HG02870 (cell line): ENCODE results near the gene KCNH1.
"Not testable (repeated sequence)": the region's sequence is repeated elsewhere in the genome, so short reads cannot be mapped to it uniquely, and the experiment has no call there.

Experiments
- ATAC-seq: cut with Tn5 transposase; IDR thresholded peaks from one replicate; pipeline ENCODE4 v1.9.1; 2021; ENCODE audit warnings: mild to moderate bottlenecking, moderate library complexity; ENCODE audit not compliant: unreplicated experiment

Gene KCNH1

GRCh38 chr1:211099393-211099792, 34.6 kb downstream of the KCNH1 start:
- ATAC-seq, result no peak

- ATAC-seq, result no peak
Observed at GRCh38 chr1:211095381-211095780, 38.6 kb downstream of the KCNH1 start.

- ATAC-seq, result no peak
Observed at GRCh38 chr1:211092955-211093354, 41.0 kb downstream of the KCNH1 start.

- ATAC-seq, result no peak
Observed at GRCh38 chr1:211091867-211092266, 42.1 kb downstream of the KCNH1 start.

GRCh38 chr1:211089536-211089935, 44.4 kb downstream of the KCNH1 start:
- ATAC-seq, result no peak

- ATAC-seq, result no peak
Observed at GRCh38 chr1:211088156-211088555, 45.8 kb downstream of the KCNH1 start.

GRCh38 chr1:211082824-211083223, 51.1 kb downstream of the KCNH1 start:
- ATAC-seq, result no peak

- ATAC-seq, result not testable (repeated sequence)
Observed at GRCh38 chr1:211081447-211081846, 52.5 kb downstream of the KCNH1 start.

GRCh38 chr1:211068976-211069375, 65.0 kb downstream of the KCNH1 start:
- no peak for ATAC-seq

GRCh38 chr1:211066781-211067384, 67.1 kb downstream of the KCNH1 start:
- ATAC-seq, result no peak

GRCh38 chr1:211041838-211042237, 92.1 kb downstream of the KCNH1 start:
- ATAC-seq, result not testable (repeated sequence)

GRCh38 chr1:211037095-211037494, 96.9 kb downstream of the KCNH1 start:
- no peak for ATAC-seq

- no peak for ATAC-seq
Observed at GRCh38 chr1:211036381-211037060, 97.4 kb downstream of the KCNH1 start.

GRCh38 chr1:211035821-211036380, 98.0 kb downstream of the KCNH1 start:
- ATAC-seq, result no peak

GRCh38 chr1:211033921-211034525, 99.9 kb downstream of the KCNH1 start:
- ATAC-seq, result no peak

- no peak for ATAC-seq
Observed at GRCh38 chr1:211024901-211025300, 109.0 kb downstream of the KCNH1 start.

- no peak for ATAC-seq
Observed at GRCh38 chr1:211019266-211019665, 114.7 kb downstream of the KCNH1 start.

- no peak for ATAC-seq
Observed at GRCh38 chr1:211018690-211019089, 115.3 kb downstream of the KCNH1 start.

GRCh38 chr1:211017075-211017718, 116.8 kb downstream of the KCNH1 start:
- no peak for ATAC-seq

GRCh38 chr1:211014275-211014674, 119.7 kb downstream of the KCNH1 start:
- ATAC-seq, result no peak
